ENCODE measurements around the gene CXCL13.

The CXCL13 gene

GRCh38 chr4:77582156-77582555 is 23.5 kb upstream of the CXCL13 start:
- Histone ChIP-seq H3K79me2 (ENCODE audit: low read length) (no peaks in the 10 kb centered on the region), H3K27me3 (replicated peaks; ENCODE audit: insufficient read depth, low read length) (no peaks in the 10 kb centered on the region), H3K4me2 (ENCODE audit: low read depth, low read length) (peak overlapping the region; percentile 71), H3K9ac (ENCODE audit: low read length) (no peak overlapping the region), H3K27ac (ENCODE audit: low read length) (no peak overlapping the region), H3K36me3 (replicated peaks; ENCODE audit: insufficient read depth, low read length) (no peaks in the 10 kb centered on the region), H3K9me3 (replicated peaks; ENCODE audit: insufficient read depth, low read length) (no peaks in the 10 kb centered on the region), H3K4me3 (ENCODE audit: low read length) (no peak overlapping the region), H3F3A (ENCODE audit: insufficient read depth, low read length) (peaks cover 13% of the 10 kb centered on the region), H3K4me1 (ENCODE audit: low read length) (peaks cover 26% of the 10 kb centered on the region), H4K20me1 (ENCODE audit: insufficient read depth, low read length) (no peaks in the 10 kb centered on the region), H2AFZ (ENCODE audit: low read length) (no peak overlapping the region), H3K9me2 (replicated peaks; ENCODE audit: insufficient read depth, low read length) (no peaks in the 10 kb centered on the region)
- TF ChIP-seq EZH2phosphoT487 (IDR thresholded peaks at IDR 0.05; ENCODE audit: low read length) (no peak), CTCF (IDR thresholded peaks at IDR 0.05; ENCODE audit: low read length) (no peak), EZH2 (optimal IDR thresholded peaks at IDR 0.05; ENCODE audit: low read depth, low read length) (no peak)
- no peak for DNase-seq

- no peaks in the 10 kb centered on the region for H3K9me3 ChIP-seq (replicated peaks; ENCODE audit: insufficient read depth, low read length)
- no peaks in the 10 kb centered on the region for H3K9me2 ChIP-seq (replicated peaks; ENCODE audit: insufficient read depth, low read length)
- no peaks in the 10 kb centered on the region for H3K36me3 ChIP-seq (replicated peaks; ENCODE audit: insufficient read depth, low read length)
- no peak overlapping the region for H3K4me2 ChIP-seq (ENCODE audit: low read depth, low read length)
- no peak overlapping the region for H2AFZ ChIP-seq (ENCODE audit: low read length)
- TF ChIP-seq EZH2 (optimal IDR thresholded peaks at IDR 0.05; ENCODE audit: low read depth, low read length) = no peak
- TF ChIP-seq EZH2phosphoT487 (IDR thresholded peaks at IDR 0.05; ENCODE audit: low read length) = no peak
- no peak for TF ChIP-seq CTCF (IDR thresholded peaks at IDR 0.05; ENCODE audit: low read length)
- DNase-seq = no peak
- no peaks in the 10 kb centered on the region for H3K27me3 ChIP-seq (replicated peaks; ENCODE audit: insufficient read depth, low read length)
- H4K20me1 ChIP-seq (ENCODE audit: insufficient read depth, low read length) = no peaks in the 10 kb centered on the region
- H3K79me2 ChIP-seq (ENCODE audit: low read length) = no peaks in the 10 kb centered on the region
- no peak overlapping the region for H3K4me3 ChIP-seq (ENCODE audit: low read length)
- H3F3A ChIP-seq (ENCODE audit: insufficient read depth, low read length) = peaks cover 17% of the 10 kb centered on the region
- no peak overlapping the region for H3K9ac ChIP-seq (ENCODE audit: low read length)
- peaks cover 32% of the 10 kb centered on the region for H3K4me1 ChIP-seq (ENCODE audit: low read length)
- no peak overlapping the region for H3K27ac ChIP-seq (ENCODE audit: low read length)
Measured at GRCh38 chr4:77582711-77583110, 22.9 kb upstream of the CXCL13 start.

- H3K36me3 ChIP-seq (replicated peaks; ENCODE audit: insufficient read depth, low read length) = no peaks in the 10 kb centered on the region
- no peak overlapping the region for H3K9ac ChIP-seq (ENCODE audit: low read length)
- H3K27ac ChIP-seq (ENCODE audit: low read length) = peak overlapping the region; percentile 45
- H3K4me1 ChIP-seq (ENCODE audit: low read length) = peaks cover 43% of the 10 kb centered on the region
- H2AFZ ChIP-seq (ENCODE audit: low read length) = peak overlapping the region; percentile 16; the same call in 1 of the 2 replicates
- no peaks in the 10 kb centered on the region for H3K9me3 ChIP-seq (replicated peaks; ENCODE audit: insufficient read depth, low read length)
- peak overlapping the region; percentile 20; the same call in 1 of the 2 replicates for H3K4me3 ChIP-seq (ENCODE audit: low read length)
- peak overlapping the region; percentile 65 for H3K4me2 ChIP-seq (ENCODE audit: low read depth, low read length)
- H3K9me2 ChIP-seq (replicated peaks; ENCODE audit: insufficient read depth, low read length) = no peaks in the 10 kb centered on the region
- H4K20me1 ChIP-seq (ENCODE audit: insufficient read depth, low read length) = no peaks in the 10 kb centered on the region
- H3F3A ChIP-seq (ENCODE audit: insufficient read depth, low read length) = peaks cover 21% of the 10 kb centered on the region
- H3K79me2 ChIP-seq (ENCODE audit: low read length) = no peaks in the 10 kb centered on the region
- TF ChIP-seq CTCF (IDR thresholded peaks at IDR 0.05; ENCODE audit: low read length) = no peak
- no peak for TF ChIP-seq EZH2phosphoT487 (IDR thresholded peaks at IDR 0.05; ENCODE audit: low read length)
- TF ChIP-seq EZH2 (optimal IDR thresholded peaks at IDR 0.05; ENCODE audit: low read depth, low read length) = no peak
- H3K27me3 ChIP-seq (replicated peaks; ENCODE audit: insufficient read depth, low read length) = no peaks in the 10 kb centered on the region
- DNase-seq = peak; percentile 87
Measured at GRCh38 chr4:77586951-77587383, 18.7 kb upstream of the CXCL13 start.
